ENCODE results near the gene CD44. TPM values are rescaled to one million over a fixed set of nuclear protein-coding genes. Genes with fewer than 3 reads are reported as not detected.

CD44 gene
- total and polyA plus RNA-seq, 9 donors: 8.3 to 330 (median 26.0) TPM

GRCh38 chr11:35147235-35147634, 8.3 kb downstream of the CD44 start:
- Histone ChIP-seq H3K4me1 (ENCODE audit: insufficient read depth) (no peaks in the 10 kb centered on the region), H3K36me3 (no peaks in the 10 kb centered on the region), H3K27me3 (no peaks in the 10 kb centered on the region), H3K27ac (no peak overlapping the region), H3K9me3 (no peaks in the 10 kb centered on the region), H3K4me3 (no peak overlapping the region)
- TF ChIP-seq POLR2A (IDR thresholded peaks at IDR 0.05) (no peak), EP300 (IDR thresholded peaks at IDR 0.05) (no peak), CTCF (IDR thresholded peaks at IDR 0.05) (no peak)
- no peak for DNase-seq
- intact Hi-C loops (cut with DNase I): no loop called here
- WGBS, 3 donors: 71 to 84% (median 82%) methylated on average over 1 of the region's 1 CpG

- no peak overlapping the region for H3K4me3 ChIP-seq
- intact Hi-C loops (cut with DNase I): no loop called here
- no peaks in the 10 kb centered on the region for H3K9me3 ChIP-seq
- H3K36me3 ChIP-seq: no peaks in the 10 kb centered on the region
- H3K27ac ChIP-seq: no peak overlapping the region
- H3K27me3 ChIP-seq: no peaks in the 10 kb centered on the region
- WGBS, 3 donors: 96 to 98% (median 96%) methylated on average over 5 of the region's 5 CpGs
- no peaks in the 10 kb centered on the region for H3K4me1 ChIP-seq (ENCODE audit: insufficient read depth)
- DNase-seq: no peak
- TF ChIP-seq POLR2A (IDR thresholded peaks at IDR 0.05) (no peak), CTCF (IDR thresholded peaks at IDR 0.05) (no peak), EP300 (IDR thresholded peaks at IDR 0.05) (no peak)
Measured at GRCh38 chr11:35148163-35148837, 9.3 kb downstream of the CD44 start.

GRCh38 chr11:35150454-35150853, 11.5 kb downstream of the CD44 start:
- WGBS, 3 donors: 79 to 98% (median 89%) methylated on average over 3 of the region's 3 CpGs
- Histone ChIP-seq H3K4me3 (no peak overlapping the region), H3K9me3 (no peaks in the 10 kb centered on the region), H3K27me3 (no peaks in the 10 kb centered on the region), H3K27ac (no peak overlapping the region), H3K36me3 (no peaks in the 10 kb centered on the region), H3K4me1 (ENCODE audit: insufficient read depth) (no peaks in the 10 kb centered on the region)
- DNase-seq: no peak
- intact Hi-C loops (cut with DNase I): no loop called here
- TF ChIP-seq CTCF (IDR thresholded peaks at IDR 0.05) (no peak), POLR2A (IDR thresholded peaks at IDR 0.05) (no peak), EP300 (IDR thresholded peaks at IDR 0.05) (no peak)

- H3K27ac ChIP-seq: no peak overlapping the region
Measured at GRCh38 chr11:35151241-35151640, 12.3 kb downstream of the CD44 start.

More at GRCh38 chr11:35151241-35151640, 12.3 kb downstream of the CD44 start:
- no peaks in the 10 kb centered on the region for H3K9me3 ChIP-seq
- no peak for DNase-seq
- H3K27me3 ChIP-seq: no peaks in the 10 kb centered on the region
- no peaks in the 10 kb centered on the region for H3K36me3 ChIP-seq
- intact Hi-C loops (cut with DNase I): no loop called here
- TF ChIP-seq POLR2A (IDR thresholded peaks at IDR 0.05) (no peak), EP300 (IDR thresholded peaks at IDR 0.05) (no peak), CTCF (IDR thresholded peaks at IDR 0.05) (no peak)
- H3K4me1 ChIP-seq (ENCODE audit: insufficient read depth): no peaks in the 10 kb centered on the region
- WGBS, 3 donors: 67 to 86% (median 79%) methylated on average over 1 of the region's 1 CpG
- H3K4me3 ChIP-seq: no peak overlapping the region

Measured in ovary (tissue), 9 donors.